SKM-1 (cell line): ENCODE results near the gene NBEAL1.
"Not testable (repeated sequence)": the region's sequence is repeated elsewhere in the genome, so short reads cannot be mapped to it uniquely, and the experiment has no call there.

ENCODE experiments used
- DNase-seq: peaks from one replicate; lab custom pipeline; 2025; ENCODE audit not compliant: unreplicated experiment; lab: John Stamatoyannopoulos, UW

The NBEAL1 gene

DNA sequence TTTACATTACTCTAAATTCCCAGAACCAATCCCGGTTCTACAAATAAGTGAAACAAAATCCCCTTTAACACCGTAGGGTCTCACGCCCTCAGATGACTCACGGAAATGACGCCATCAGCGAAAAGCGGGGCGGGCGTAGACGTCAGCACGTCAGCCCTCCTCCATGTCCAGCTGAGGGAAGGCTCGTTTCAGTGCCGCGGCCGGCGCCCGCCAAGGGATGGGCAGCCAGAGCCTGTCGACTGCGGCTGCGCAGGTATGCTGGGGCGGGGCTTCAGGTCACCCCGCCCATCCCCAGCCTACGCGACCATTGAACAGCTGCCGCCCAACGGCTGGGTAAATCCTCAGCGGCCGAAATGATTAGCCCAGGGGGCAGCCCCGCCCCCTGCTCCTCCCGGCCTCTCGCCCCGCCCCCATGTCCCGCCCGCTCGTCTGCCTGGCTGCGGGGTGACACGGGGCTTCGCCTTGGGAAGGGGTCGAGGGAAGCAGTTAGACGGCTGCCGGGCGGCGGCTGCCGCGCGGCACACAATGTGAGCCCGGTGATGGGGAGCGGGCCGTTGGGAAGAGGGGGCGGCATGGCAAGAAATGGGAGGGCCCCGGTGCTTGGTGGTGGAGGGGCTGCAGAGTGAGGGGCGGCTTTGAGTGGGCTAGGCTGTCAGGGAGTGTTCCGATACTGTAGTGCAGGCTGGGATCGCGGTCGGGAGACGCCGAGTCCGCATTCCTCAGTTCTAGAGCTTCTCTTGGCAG, at the start of gene NBEAL1:
TSS of gene NBEAL1 (plus strand) at position 420 of the 744 bp plus-strand sequence. CDS start 1,510 bp downstream, outside the sequence.
- peak; percentile 90 for DNase-seq

DNA sequence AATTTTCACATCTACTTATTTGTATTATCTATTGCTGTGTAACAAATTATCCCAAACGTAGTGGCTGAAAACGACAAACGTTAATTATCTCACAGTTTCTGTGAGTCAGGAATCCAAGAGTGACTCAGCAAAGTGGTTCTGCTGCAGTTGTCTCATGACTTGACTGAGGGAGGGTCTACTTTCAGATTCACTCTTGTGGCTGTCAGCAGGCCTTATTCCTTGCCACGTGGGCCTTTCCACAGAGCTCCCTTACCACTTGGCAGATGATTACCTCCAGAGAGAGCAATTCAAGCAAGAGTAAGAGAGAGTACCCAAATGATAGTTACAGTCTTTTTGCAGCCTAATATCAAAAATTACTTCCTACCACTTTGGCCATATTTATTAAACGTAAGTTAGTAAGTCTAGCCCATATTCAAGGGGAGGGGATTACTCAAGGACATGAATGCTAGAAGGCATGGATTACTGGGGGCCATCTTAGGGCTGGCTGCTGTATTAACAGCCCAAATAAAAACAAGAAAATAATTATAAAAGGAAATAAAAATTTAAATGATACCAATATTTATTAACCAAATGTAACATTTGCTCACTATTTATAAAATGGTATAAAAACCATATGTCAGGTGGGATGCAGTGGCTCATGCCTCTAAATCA, 48.7 kb upstream of the NBEAL1 start:
- no peak for DNase-seq

DNA sequence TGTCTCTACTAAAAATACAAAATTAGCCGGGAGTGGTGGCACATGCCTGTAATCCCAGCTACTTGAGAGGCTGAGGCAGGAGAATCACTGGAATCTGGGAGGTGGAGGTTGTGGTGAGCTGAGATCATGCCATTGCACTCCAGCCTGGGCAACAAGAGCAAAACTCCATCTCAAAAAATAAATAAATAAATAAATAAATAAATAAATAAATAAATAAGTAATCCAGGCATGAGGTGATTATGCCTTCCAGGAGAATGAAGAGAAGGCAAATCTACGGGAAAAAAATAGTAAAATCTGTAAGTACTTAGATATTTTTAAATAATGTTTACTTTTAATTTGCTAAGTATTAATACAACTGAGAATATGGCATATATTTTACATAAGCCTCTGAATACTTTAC, 45.3 kb upstream of the NBEAL1 start:
- not testable (repeated sequence) for DNase-seq

DNA sequence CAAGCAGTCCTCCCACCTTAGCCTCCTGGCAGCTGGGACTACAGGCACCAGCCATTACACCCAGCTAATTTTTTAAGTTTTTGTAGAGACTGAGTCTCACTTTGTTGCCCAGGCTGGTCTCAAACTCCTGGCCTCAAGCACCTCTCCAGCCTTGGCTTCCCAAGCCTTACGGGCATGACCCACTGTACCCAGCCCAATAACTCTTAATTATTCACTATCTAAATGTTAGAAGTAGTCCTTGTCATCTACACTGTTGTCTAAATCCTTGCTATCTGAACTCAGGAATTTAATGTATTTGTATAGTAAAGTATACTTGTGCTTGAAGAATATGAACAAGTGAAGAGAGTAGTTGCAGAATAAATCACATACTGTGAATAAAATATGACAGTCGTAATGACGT, 37.9 kb upstream of the NBEAL1 start:
- DNase-seq = no peak

DNA sequence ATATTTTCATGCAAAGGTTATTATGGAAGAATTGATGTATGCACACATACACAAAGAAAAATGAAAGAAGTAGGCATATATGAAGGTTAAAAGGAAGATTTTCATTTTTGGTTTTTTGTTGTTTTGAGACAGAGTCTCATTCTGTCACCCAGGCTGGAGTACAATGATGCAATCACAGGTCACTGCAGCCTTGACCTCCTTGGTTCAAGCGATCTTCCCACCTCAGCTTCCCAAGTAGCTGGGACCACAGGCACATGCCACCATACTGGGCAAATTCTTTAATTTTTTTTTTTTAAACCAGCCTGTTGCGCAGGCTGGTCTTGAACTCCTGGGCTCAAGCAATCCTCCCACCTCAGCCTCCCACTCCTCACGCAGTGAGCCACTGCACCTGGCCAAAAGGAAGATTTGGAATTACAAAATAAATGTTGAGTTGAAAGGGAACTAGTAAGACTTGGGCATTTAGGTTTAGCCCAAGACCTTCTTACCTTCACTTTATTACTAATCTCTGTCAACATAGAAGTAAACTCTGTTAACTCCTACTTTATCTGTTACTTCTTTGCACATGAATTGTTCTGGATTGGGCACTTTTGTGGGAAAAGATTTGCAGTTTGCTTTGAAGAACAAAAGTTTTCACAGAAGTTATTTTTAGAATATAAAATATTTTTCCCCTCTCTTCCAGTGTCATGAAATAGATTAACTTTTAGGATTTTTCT, 31.7 kb upstream of the NBEAL1 start:
- no peak for DNase-seq

DNA sequence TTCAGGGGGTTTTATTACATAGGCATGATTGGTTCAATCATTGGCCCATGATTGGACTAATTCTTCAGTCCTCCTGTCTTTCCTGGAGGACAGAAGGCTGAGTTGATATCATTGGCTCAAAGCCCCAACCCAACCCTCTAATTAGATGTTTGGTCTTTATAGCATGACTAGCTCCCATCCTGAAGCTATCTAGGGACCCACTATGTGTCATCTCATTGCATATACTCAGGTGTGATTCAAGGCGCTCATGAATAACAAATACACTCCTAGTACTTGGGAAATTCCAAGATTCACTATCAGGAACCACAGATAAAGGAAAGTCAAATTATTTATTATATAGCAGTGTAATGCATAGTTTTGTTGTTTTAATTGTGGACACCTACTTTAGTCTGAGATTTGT, 24.9 kb upstream of the NBEAL1 start:
- no peak for DNase-seq

DNA sequence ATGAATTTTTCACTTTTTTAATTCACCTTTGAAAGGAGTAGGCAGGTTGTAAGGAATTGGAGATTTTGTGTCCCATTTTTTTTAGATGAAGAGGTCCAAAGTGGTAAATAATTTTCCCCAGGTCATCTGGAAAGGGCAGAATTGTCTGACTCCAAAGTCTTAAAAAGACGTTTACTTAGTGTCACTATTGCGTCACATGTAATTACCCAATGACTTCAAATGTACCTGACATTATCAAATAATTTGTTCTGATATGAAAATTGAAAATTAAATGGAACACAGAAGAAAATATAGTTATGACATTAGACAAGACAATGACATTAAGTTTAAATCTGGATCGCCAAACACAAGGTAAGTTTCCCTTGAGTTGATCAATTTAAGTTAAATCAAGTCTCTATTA, 24.2 kb upstream of the NBEAL1 start:
- no peak for DNase-seq

DNA sequence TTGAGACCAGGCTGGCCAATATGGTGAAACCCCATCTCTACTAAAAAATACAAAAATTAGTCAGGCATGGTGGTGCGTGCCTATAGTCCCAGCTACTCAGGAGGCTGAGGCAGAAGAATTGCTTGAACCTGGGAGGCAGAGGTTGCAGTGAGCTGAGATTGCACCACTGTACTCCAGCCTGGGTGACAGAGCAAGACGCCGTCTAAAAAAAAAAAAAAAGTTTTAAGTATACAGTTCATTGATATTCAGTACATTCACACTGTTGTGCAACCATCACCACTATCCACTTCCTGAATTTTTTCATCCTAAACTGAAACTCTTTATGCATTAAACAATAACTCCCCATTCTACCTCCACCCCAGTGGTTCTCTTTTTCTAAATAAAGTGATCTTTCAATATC, 17.6 kb upstream of the NBEAL1 start:
- DNase-seq = not testable (repeated sequence)

DNA sequence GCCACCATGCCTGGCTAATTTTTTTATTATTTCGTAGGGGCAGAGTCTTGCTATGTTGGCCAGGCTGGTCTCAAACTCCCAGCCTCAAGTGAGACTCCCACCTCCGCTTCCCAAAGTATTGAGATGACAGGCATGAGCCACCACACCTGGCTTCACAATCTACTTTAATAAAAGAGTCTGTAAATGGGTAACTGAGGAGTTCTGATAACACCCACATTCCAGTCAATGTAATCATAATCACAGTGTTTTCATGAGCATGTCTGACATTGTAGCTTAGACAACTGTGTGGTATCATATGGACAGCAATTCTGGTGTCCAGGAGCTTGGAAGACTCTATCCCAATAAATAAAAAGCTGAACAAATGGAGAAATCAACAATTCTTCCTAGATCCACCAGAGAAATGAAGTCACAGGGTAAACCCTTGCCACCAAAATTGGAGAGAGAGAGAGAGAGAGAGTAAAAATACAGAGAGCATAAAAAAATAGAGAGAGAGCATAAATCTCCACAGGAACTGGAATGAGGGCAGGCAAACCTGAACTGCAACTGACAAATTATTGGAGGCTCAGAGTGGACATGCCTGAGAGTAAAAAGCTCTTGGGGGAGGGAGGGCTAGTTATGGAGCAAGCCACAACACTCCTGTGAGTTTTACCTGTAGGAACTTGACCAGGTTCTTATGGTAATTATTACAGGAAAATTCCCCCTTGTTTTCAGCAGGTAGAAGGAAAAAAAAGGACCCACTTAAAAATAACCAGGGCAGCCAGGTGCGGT, 12.4 kb upstream of the NBEAL1 start:
- DNase-seq = no peak

DNA sequence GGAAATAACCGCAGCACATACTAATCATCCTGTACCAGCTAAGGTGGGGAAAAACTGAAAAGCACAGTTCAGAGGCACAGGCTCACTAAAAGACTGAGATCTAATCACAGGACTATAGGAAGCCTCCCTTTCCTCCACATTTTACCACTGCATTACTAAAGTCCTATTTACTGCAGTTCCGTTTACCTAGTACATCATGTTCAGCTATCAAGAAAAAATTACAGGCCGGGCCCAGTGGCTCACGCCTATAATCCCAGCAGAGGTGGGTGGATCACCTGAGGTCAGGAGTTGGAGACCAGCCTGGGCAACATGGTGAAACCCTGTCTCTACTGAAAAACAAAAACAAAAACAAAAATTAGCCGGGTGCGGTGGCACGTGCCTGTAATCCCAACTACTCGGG, 11.0 kb upstream of the NBEAL1 start:
- DNase-seq = no peak

DNA sequence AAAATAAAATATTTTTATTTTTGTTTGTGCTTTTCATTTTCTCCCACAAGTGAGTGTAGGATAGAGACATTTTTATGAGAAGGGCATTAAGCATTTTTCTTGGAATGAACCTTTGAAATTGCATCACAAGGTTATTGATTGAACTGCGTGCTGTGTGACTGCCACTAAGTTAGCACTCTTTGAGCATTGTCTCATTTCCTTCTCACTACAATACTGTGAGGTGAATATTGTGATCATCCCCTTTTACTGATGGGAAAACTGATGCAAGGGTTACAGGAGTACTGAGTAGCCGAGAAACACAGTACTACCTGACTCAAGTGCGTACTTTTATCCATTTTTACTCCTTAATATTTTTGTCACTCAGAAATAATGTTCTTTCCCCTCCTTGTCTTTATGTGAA, 2.0 kb downstream of the NBEAL1 start:
- DNase-seq = no peak

DNA sequence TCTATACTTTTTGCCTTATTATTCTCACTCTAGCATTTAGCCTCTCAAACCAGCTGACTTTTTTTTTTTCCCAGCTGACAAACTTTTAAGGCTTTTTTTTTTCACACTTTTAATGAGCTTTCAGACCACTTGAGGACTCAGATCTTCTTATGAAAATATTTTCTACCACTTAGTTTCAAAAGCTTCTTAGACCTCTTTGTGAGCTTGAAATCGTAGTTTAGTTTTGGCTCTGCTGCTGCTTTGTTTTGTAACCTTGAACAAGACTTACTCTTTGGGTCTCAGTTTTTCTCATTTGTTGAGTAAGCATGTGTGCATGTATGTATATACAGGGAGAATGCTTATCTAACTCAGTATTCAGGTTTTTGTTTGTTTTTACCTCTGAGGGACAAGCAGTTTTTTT, 3.5 kb downstream of the NBEAL1 start:
- DNase-seq = no peak

DNA sequence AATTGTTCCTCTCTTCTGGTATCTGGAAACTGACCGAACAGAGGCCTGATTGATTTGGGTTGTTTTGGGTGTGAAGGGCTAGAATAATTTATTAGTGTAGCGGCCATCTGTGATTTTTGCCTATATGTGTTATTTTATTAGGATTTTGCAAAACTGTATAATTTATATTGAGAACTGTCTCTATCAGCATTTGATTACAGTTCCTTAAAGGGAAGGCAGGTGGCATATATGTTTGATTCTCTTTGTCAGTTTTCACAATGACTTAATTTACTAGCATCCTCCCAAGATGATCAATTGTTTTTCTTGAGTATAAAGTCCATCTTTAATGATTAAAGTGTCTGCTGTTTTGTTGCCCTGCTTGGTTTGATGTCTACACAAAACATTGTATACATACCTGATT, 4.5 kb downstream of the NBEAL1 start:
- no peak for DNase-seq

DNA sequence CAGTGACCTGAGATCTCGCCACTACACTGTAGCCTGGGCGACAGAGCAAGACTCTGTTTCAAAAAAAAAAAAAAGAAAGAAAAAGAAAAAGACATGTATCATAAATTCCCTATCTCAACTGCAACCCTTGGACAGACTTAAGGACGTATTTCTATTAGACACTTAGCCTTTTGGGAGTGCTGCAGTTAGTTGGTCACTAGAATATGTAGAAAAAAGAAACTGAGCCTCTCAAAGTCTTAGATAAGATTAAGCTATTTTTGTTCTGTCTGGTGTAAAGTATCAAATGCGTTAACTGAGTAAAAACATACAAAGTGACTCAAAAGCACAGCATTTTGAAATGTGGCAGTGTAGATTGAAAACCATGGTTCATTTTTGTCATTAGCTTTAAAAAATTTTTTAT, 7.3 kb downstream of the NBEAL1 start:
- no peak for DNase-seq

DNA sequence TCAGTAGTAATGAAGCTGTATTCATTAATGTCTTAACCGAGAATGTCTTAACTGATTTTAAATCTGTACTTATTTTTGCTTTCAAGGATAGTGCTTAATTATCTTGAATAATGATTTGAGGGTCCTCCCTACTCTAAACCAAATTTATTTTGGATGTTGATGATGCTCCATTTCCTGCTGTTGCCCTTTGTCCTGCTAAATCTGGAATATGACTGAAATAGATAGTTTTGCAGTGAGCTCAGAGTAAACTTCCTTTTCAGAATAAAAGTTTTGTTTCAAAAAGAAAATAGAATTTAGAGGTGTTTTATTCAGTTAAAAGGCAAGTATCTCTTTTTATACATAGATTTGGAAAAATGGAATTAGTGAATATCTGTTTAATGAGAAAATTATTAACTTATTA, 8.1 kb downstream of the NBEAL1 start:
- no peak for DNase-seq

DNA sequence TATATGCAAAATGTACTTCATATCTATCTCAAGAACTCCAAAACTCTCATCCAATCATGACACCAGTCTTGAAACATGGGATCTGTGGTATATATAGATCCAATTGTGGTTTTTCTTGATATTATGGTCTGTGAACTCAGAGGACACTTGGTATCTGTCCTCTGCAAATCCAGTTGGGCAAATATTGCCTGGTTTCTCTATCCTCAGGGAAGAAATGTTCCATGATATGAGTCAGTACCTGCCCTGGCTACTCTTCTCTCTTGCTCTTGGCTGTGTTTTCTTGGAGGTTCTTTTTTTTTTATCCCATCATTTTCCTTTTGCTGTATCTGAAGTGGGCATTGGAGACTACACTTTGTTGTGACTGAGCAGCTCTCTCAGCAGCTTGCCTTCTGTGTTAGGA, 10.9 kb downstream of the NBEAL1 start:
- DNase-seq = no peak

DNA sequence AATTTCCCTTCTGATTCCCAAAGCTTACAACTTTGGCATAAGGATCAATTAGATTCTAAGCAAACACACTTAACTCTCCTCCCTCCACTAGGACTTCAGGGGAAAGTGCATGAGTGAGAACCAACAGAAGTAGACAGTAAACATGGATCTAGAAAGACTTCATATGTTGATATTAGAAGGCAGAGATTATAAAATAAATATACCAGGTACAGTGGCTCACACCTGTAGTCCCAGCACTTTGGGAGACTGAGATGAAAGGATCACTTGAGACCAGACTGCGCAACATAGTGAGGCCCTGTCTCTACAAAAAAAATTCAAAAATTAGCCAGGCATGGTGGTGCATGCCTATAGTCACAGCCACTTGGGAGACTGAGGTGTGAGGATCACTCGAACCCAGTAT, 15.9 kb downstream of the NBEAL1 start:
- no peak for DNase-seq

DNA sequence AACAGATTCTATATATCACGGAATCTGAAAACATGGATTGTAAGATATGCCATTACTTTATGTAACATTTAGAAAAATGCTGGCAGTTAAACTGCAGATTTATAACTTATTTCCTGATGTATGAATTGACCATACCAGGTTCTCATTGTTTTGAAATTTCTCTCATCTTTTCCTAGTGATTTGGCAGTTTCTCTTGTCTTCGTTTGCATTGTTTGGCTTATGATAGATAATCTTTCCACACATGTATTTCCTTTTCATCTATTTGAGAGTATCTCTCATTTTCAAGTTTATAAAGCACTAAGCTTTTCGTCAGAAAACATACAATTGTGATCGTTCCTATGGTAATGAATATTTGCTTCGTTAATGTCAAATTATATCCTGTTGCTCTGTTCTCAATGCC, 16.3 kb downstream of the NBEAL1 start:
- DNase-seq = no peak

DNA sequence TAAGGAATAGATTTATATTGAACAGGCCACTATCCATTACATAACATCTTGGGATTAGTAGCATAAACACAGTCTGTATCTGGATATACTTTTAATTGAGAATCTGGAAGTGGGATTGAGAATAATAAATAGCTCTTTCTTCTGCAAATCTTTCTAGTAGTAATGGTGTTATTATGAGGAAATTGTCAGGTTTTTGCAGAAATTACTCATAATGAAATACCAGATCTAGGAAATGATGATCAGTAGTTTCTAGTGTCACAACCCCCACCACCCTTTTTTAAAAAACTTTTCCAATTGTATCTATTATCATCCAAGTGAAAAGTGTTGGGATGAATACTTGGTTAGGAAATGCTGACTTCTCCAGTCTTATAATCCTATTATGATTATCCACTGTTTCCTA, 18.7 kb downstream of the NBEAL1 start:
- no peak for DNase-seq

DNA sequence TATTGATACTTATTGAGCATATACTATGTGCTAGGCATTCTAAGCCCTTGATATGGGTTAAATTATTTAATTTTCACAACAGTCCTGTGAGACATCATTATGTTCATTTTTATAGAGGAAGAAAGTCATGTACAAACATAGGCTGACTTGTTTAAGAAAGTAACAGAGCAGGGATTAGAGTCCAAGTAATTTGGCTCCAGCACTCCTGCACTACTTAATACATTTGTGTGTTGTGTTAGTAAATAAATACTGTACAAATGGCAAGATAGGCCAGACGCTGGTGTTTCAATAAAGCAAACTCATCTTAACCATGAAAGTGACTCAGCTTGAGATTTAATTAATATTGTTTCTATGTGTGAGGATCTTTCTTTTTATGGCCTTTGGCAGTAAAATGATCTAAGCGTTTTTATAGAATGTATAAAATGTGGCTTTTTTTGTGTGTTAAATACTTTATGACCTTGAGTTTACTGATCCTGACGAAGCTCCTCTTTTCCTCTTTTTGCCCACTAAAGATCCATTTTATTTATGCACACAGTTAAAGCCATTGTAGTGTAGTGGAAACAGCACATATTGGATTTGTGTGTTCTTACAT, 21.3 kb downstream of the NBEAL1 start:
- no peak for DNase-seq

DNA sequence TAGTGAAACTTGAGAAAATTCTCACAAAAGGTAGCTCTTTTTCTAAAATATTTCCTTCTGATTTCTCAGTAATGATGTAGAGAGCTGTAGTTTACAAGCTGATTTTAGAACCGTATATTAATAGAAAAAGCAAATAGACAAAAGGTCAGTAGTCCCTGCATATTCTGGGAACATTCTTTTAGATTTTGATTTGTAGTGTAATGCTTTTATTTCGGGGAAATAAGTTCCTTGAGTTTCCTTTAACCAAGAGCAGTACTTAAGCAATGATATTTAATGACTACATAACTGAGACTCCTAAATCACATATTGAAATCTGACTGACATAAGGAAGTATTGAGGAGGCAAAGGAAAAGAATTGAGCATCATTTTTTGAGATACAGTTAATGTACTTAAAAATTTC, 22.4 kb downstream of the NBEAL1 start:
- DNase-seq = no peak
